Natural killer cell (primary cell): Measurements from ENCODE around the gene NEK1. TPM values are rescaled to one million over a fixed set of nuclear protein-coding genes. Genes with fewer than 3 reads are reported as not detected.

Source experiments
- ATAC-seq, 3 donors: fragments of 150-1000 bp in 2 of 3; fragments of 200-7000 bp in 1 of 3; cut with Tn5 transposase; 1 replicate in 1 of 3; 2 replicates in 2 of 3; pipeline ENCODE4 v1.10.0; 2021; ENCODE audit warnings: mild to moderate bottlenecking in 2 of 3, moderate library complexity in 2 of 3
- DNase-seq, 2 donors: peaks; one replicate each; pipeline versions ENCODE4 v3.0.0 to v3.0.0-alpha.2; 2013 to 2021; ENCODE audit warnings: mixed read lengths in 1 of 2
- H3K27ac ChIP-seq: one replicate; pipeline ENCODE4 v1.5.1; 2013; ENCODE audit warnings: mild to moderate bottlenecking, low read length
- H3K27me3 ChIP-seq: one replicate; pipeline ENCODE4 v1.6.1; 2013; ENCODE audit warnings: low read length; ENCODE audit not compliant: control insufficient read depth, insufficient read depth
- H3K36me3 ChIP-seq: one replicate; pipeline ENCODE4 v1.6.1; 2013; ENCODE audit warnings: low read length; ENCODE audit not compliant: control insufficient read depth, insufficient read depth
- H3K4me1 ChIP-seq: one replicate; pipeline ENCODE4 v1.6.1; 2013; ENCODE audit warnings: low read length; ENCODE audit not compliant: control insufficient read depth, insufficient read depth
- H3K4me3 ChIP-seq: one replicate; pipeline ENCODE4 v1.5.1; 2013; ENCODE audit warnings: low read length
- H3K9me3 ChIP-seq: one replicate; pipeline ENCODE4 v1.6.1; 2013; ENCODE audit warnings: low read length; ENCODE audit not compliant: control insufficient read depth, insufficient read depth
- H3K27ac Mint-ChIP-seq, 2 donors: one replicate each; pipeline ENCODE4 v1.8.0; 2022; ENCODE audit warnings: mild to moderate bottlenecking in 2 of 2, mixed read lengths in 2 of 2, moderate library complexity in 1 of 2
- H3K27me3 Mint-ChIP-seq, 2 donors: one replicate each; pipeline ENCODE4 v1.8.0; 2022; ENCODE audit warnings: low read depth in 2 of 2, mixed read lengths in 2 of 2
- H3K36me3 Mint-ChIP-seq: one replicate; pipeline ENCODE4 v1.8.0; 2022; ENCODE audit warnings: mixed read lengths
- H3K4me1 Mint-ChIP-seq, 2 donors: one replicate each; pipeline ENCODE4 v1.8.0; 2022; ENCODE audit warnings: mixed read lengths in 2 of 2
- H3K4me3 Mint-ChIP-seq: one replicate; pipeline ENCODE4 v1.8.0; 2022; ENCODE audit warnings: mild to moderate bottlenecking, moderate library complexity, mixed read lengths
- H3K9me3 Mint-ChIP-seq, 2 donors: one replicate each; pipeline ENCODE4 v1.8.0; 2022; ENCODE audit warnings: mixed read lengths in 2 of 2
- WGBS: methylation state at CpG from one replicate; pipeline ENCODE4 v1.1.7; 2013; ENCODE audit warnings: missing lambda C conversion rate; ENCODE audit not compliant: insufficient coverage; 5-methylcytosine and 5-hydroxymethylcytosine counted together
- intact Hi-C: fragments of 100-400 bp; cut with micrococcal nuclease; formaldehyde crosslinking; loops from one replicate; pipeline ENCODE4 v1.14.2; 2022
- total RNA-seq, 4 donors: library from RNA; stranded (reverse); fragments of 120-200 nt in 1 of 4; gene quantifications; one replicate each; pipeline versions ENCODE4 v1.2.3 to v1.2.4, GENCODE V29; 2013 to 2022
- TF ChIP-seq, protein P1 (sequence below): fragments of 200-600 bp; IDR thresholded peaks from one replicate; pipeline ENCODE4 v1.8.0; 2022; ENCODE audit warnings: antibody characterized with exemption

The NEK1 gene
- total RNA-seq, 3 donors from 2014 or later (not counting 1 experiment from before 2014, with no cell fraction given): 16.4 to 24.9 (median 19.0) TPM

DNA sequence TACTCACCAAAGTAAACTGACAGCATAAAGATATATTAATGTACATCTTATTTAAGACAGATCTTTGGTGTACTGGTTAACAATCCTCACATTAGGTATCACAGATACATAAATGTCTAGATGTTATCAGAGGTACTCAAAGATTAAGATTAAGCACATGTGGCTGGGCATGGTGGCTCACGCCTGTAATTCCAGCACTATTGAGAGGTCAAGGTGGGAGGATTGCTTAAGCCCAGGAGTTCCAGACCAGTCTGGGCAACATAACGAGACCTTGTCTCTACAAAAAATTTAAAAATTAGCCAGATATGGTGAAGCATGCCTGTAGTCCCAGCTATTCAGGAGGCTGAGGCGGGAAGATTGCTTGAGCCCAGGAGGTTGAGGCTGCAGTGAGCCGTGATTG lies 195.9 kb downstream of the NEK1 start:
- Mint-ChIP-seq H3K4me1 (no peaks in the 10 kb centered on the region), H3K27me3 (no peaks in the 10 kb centered on the region), H3K36me3 (no peaks in the 10 kb centered on the region), H3K27ac (no peak overlapping the region), H3K4me3 (no peak overlapping the region), H3K9me3 (no peaks in the 10 kb centered on the region)
- Histone ChIP-seq H3K4me3 (no peak overlapping the region), H3K36me3 (peaks cover 3% of the 10 kb centered on the region), H3K4me1 (peaks cover under 1% of the 10 kb centered on the region), H3K27me3 (no peaks in the 10 kb centered on the region), H3K27ac (no peak overlapping the region), H3K9me3 (no peaks in the 10 kb centered on the region)
- no peak for DNase-seq
- TF ChIP-seq, protein P1, sequence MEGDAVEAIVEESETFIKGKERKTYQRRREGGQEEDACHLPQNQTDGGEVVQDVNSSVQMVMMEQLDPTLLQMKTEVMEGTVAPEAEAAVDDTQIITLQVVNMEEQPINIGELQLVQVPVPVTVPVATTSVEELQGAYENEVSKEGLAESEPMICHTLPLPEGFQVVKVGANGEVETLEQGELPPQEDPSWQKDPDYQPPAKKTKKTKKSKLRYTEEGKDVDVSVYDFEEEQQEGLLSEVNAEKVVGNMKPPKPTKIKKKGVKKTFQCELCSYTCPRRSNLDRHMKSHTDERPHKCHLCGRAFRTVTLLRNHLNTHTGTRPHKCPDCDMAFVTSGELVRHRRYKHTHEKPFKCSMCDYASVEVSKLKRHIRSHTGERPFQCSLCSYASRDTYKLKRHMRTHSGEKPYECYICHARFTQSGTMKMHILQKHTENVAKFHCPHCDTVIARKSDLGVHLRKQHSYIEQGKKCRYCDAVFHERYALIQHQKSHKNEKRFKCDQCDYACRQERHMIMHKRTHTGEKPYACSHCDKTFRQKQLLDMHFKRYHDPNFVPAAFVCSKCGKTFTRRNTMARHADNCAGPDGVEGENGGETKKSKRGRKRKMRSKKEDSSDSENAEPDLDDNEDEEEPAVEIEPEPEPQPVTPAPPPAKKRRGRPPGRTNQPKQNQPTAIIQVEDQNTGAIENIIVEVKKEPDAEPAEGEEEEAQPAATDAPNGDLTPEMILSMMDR: no peak
- WGBS: 100% methylated on average over 4 of the region's 4 CpGs
- intact Hi-C loops: no loop called here
- no peak for ATAC-seq

DNA sequence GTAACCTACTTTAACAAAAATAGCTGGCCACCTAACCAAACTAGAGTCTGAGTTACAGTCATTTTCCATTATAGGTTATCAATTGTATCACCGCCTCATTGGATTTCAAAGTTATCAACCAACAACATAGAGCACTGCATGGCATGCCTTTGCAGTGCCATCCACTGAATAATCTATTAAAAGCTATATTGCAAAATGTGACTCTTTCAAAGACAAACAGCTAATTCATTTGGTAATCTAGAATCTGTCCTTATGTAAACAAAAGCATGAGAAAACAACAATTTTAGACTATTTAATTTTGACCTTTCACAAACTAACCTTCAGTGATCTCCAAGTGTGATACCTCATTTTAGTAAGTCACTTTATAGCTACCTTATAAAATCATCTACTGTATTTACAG lies 197.5 kb downstream of the NEK1 start:
- DNase-seq (no peak), ATAC-seq (no peak)
- Histone ChIP-seq H3K4me1 (peaks cover 5% of the 10 kb centered on the region), H3K36me3 (peaks cover 3% of the 10 kb centered on the region), H3K27me3 (no peaks in the 10 kb centered on the region), H3K9me3 (no peaks in the 10 kb centered on the region), H3K4me3 (no peak overlapping the region), H3K27ac (no peak overlapping the region)
- intact Hi-C loops: no loop called here
- H3K9me3 Mint-ChIP-seq: no peaks in the 10 kb centered on the region
- peaks cover 11 to 12% of the 10 kb centered on the region in 2 donors for H3K4me1 Mint-ChIP-seq
- TF ChIP-seq, protein P1: no peak
- H3K4me3 Mint-ChIP-seq: no peak overlapping the region
- no peaks in the 10 kb centered on the region for H3K36me3 Mint-ChIP-seq
- no peaks in the 10 kb centered on the region for H3K27me3 Mint-ChIP-seq
- H3K27ac Mint-ChIP-seq: no peak overlapping the region
- WGBS: 100% methylated on average over 1 of the region's 1 CpG

DNA sequence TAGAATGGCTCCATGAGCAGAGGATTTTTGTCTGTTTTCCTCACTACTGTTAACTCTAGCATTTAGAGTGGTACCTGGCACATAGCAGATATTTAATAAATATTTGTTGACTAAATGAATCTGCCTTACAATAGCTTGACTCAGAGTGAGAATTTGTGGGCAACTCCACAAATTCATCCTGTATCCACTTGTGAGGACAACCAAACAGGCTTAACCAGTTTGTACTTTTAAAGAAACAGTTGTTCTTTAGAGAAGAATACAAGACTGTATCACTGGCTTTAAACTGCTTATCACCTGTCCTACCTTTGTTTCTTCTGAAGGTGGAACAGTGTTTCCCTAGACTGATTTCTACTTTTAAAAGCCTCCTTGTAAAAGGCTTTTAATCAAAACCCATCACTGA lies 200.3 kb downstream of the NEK1 start:
- intact Hi-C loops: no loop called here
- Histone ChIP-seq H3K27me3 (no peaks in the 10 kb centered on the region), H3K4me1 (peaks cover 5% of the 10 kb centered on the region), H3K9me3 (no peaks in the 10 kb centered on the region), H3K36me3 (no peaks in the 10 kb centered on the region), H3K27ac (no peak overlapping the region), H3K4me3 (no peak overlapping the region)
- no peak overlapping the region for H3K4me3 Mint-ChIP-seq
- H3K27ac Mint-ChIP-seq: peak overlapping the region; percentile 41 to 53
- no peaks in the 10 kb centered on the region for H3K9me3 Mint-ChIP-seq
- DNase-seq: no peak
- no peak for ATAC-seq
- peaks cover 12 to 16% of the 10 kb centered on the region in 2 donors for H3K4me1 Mint-ChIP-seq
- TF ChIP-seq, protein P1: no peak
- no peaks in the 10 kb centered on the region for H3K27me3 Mint-ChIP-seq
- no peaks in the 10 kb centered on the region for H3K36me3 Mint-ChIP-seq
